Tibial nerve (tissue), 4 donors: ENCODE data around the gene CDKN2B-AS1.

Experiments used
- CTCF ChIP-seq, 5 experiments: fragments of 200-600 bp in 3 of 5; fragments of 450-650 bp in 2 of 5; sonication (generic) in 3 of 5; IDR thresholded peaks; one replicate each; pipeline ENCODE4 v1.5.1; 2016 to 2019; ENCODE audit warnings: antibody characterized with exemption in 5 of 5, mild to moderate bottlenecking in 3 of 5, moderate library complexity in 2 of 5
- EP300 ChIP-seq, 2 donors: sonication (generic); formaldehyde crosslinking; IDR thresholded peaks; one replicate each; pipeline ENCODE4 v1.6.1; 2017; ENCODE audit warnings: antibody characterized with exemption in 2 of 2, mild to moderate bottlenecking in 1 of 2

DNA sequence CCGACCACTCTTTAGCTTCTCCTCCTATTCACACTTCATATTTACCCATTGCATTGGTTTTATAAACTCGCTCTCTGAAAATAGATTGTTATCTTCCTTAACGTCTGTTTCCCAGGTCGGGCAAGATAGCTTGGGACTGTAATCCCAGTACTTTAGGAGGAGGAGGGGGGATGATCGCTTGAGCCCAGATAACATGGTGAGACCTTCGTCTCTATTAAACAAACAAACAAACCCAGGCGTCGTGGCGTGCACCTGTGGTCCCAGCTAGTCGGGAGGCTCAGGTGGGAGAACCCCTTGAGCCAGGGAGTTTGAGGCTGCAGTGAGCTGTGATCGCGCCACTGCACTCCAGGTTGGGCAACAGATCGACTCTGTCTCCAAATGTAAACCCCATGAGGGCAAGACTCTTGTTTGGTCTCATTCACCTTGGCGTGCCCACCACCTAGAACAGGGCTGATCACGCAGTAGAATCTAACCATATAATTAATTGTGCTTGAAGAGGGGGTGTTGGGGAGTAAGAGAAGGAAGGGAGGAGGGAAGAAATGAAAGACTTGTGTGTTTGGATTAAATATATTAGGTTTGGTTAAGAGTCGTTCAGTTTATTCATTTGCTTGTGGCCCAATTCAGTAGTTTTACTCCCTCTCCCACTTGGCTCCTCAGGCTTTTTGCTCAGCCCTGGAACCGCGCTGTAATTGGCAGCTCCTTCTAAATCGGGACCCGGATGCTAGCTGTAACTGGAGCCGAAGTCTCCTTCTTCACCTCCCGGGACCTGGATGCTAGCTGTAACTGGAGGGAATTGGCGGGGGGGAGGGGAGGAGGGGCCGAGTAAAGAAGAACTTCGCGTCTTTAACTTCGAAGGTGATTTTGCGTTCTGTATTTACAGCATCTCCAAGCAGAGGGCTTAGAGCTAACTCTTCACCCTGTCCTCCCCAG lies 25.3 kb upstream of the CDKN2B-AS1 start:
- TF ChIP-seq EP300 (IDR thresholded peaks at IDR 0.05) = no peak
- no peak for TF ChIP-seq CTCF (IDR thresholded peaks at IDR 0.05)
